ENCODE data around the gene GPHN. TPM values are rescaled to one million over a fixed set of nuclear protein-coding genes. Genes with fewer than 3 reads are reported as not detected.

Gene GPHN
- total RNA-seq, 1 donor: 7.8 TPM

DNA sequence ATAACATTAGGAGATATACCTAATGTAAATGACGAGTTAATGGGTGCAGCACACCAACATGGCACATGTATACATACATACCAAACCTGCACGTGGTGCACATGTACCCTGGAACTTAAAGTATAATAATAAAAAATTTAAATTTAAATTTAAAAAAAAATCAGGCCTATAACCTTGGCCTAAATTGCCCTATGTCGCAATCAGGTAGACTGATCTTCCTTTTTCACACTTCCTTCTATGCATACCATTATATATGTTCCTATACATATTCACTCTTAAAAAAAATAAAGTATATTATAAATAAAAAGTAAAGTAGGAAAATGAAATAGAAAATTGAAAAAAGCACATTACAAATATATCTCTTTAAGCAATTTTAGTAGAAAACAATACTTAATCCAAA is 563.6 kb downstream of the GPHN start:
- H3K27me3 ChIP-seq (ENCODE audit: insufficient read depth, low read length): no peaks in the 10 kb centered on the region
- H3K4me1 ChIP-seq (ENCODE audit: insufficient read depth, low read length): no peaks in the 10 kb centered on the region
- H3K4me3 ChIP-seq (ENCODE audit: low read length): no peak overlapping the region
- no peaks in the 10 kb centered on the region for H3K9me3 ChIP-seq (ENCODE audit: low read depth, low read length)

DNA sequence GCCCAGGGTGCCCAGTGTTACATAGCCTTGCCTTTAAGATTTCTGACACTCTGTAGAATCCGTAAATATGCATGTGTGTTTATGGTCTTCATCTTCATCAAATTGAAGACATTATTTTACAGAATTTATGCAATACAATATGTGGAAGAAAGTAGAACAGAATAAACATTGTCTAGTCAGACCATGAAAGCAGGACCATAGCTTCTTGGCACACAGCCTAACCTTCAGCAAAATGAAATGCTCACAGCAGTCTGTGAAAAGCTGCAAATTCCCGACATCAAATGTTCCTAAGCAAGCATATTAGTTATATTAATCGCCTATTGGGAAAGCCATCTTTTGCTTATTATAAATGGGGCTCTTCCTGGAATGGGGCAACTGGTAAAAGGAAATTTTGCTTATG is 570.0 kb downstream of the GPHN start:
- H3K9me3 ChIP-seq (ENCODE audit: low read depth, low read length): peaks cover 5% of the 10 kb centered on the region
- H3K27me3 ChIP-seq (ENCODE audit: insufficient read depth, low read length): no peaks in the 10 kb centered on the region
- H3K4me1 ChIP-seq (ENCODE audit: insufficient read depth, low read length): no peaks in the 10 kb centered on the region
- no peak overlapping the region for H3K4me3 ChIP-seq (ENCODE audit: low read length)

DNA sequence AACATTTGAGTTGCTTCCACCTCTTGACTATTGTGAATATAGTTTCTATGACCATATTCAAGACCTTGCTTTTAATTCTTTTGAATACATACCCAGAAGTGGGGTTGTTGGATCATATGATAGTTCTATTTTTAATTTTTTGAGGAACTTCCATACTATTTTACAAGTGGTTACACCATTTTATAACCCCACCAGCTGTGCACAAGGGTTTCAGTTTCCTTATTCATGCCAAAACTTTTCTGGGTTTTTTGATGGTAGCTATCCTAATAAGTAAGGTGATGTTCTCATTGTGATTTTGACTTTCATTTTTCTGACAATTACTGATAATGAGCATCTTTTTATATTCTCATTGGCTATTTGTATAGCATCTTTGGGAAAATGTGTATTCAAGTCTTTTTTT is 571.9 kb downstream of the GPHN start:
- Histone ChIP-seq H3K9me3 (ENCODE audit: low read depth, low read length) (peaks cover 5% of the 10 kb centered on the region), H3K4me3 (ENCODE audit: low read length) (no peak overlapping the region), H3K27me3 (ENCODE audit: insufficient read depth, low read length) (no peaks in the 10 kb centered on the region), H3K4me1 (ENCODE audit: insufficient read depth, low read length) (no peaks in the 10 kb centered on the region)

DNA sequence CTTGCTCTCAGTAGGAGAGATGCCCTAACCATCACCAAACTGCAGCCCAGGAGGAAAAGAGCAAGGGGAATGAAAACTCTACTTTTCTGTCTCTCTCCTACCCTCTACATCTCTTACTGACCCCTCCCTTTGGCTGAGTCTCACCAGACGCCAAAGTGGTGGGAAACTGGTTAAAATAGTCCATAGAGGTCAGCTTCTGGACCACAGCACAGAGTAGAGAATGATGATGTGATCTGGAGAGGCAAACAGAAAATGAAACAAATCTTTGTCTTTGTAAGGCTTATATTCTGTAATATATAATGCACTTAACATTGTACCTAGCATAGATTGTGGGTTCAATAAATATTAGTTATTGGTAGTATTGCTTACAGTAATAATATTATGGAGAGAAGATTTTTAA is 600.3 kb downstream of the GPHN start:
- H3K4me1 ChIP-seq (ENCODE audit: insufficient read depth, low read length): no peaks in the 10 kb centered on the region
- H3K4me3 ChIP-seq (ENCODE audit: low read length): no peak overlapping the region
- no peaks in the 10 kb centered on the region for H3K27me3 ChIP-seq (ENCODE audit: insufficient read depth, low read length)
- H3K9me3 ChIP-seq (ENCODE audit: low read depth, low read length): peaks cover 33% of the 10 kb centered on the region

DNA sequence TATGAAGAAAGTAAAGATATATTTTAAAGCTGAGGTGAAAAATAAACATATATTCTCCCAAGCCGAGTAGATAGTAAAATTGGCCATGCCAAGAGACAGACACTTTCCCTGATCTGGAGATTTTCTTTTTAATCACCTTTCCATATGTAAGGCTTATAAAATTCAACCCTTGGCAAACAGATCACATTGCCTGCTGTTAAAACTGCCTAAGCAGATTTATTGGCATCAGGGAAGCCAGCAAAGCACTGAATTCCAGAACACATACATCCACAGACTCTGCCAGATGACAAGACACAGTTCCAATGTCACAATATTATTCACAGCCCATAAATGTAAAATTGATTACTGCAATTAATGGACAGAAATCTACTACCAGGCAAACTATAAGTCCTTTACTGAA is 603.1 kb downstream of the GPHN start:
- H3K9me3 ChIP-seq (ENCODE audit: low read depth, low read length): peaks cover 8% of the 10 kb centered on the region
- no peaks in the 10 kb centered on the region for H3K4me1 ChIP-seq (ENCODE audit: insufficient read depth, low read length)
- H3K4me3 ChIP-seq (ENCODE audit: low read length): no peak overlapping the region
- no peaks in the 10 kb centered on the region for H3K27me3 ChIP-seq (ENCODE audit: insufficient read depth, low read length)

DNA sequence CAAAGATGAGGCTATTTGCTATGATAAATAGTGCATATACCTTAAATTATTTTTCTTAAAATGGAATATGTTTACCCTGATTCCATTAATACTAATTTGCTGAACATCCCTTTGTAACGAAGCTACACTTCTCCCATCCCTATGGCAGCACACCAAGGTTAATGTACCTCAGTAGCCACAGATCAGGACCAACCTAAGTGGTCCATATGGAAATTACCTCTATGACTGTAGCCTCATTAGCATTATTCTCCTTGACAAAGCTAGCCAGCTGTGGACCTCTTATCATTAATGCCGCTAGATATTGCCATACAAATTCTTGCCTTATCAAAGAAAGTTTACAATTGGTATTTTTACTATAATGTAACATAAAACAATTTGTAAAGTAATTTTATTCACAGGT is 604.4 kb downstream of the GPHN start:
- H3K4me1 ChIP-seq (ENCODE audit: insufficient read depth, low read length): no peaks in the 10 kb centered on the region
- H3K4me3 ChIP-seq (ENCODE audit: low read length): no peak overlapping the region
- H3K9me3 ChIP-seq (ENCODE audit: low read depth, low read length): no peaks in the 10 kb centered on the region
- H3K27me3 ChIP-seq (ENCODE audit: insufficient read depth, low read length): no peaks in the 10 kb centered on the region

DNA sequence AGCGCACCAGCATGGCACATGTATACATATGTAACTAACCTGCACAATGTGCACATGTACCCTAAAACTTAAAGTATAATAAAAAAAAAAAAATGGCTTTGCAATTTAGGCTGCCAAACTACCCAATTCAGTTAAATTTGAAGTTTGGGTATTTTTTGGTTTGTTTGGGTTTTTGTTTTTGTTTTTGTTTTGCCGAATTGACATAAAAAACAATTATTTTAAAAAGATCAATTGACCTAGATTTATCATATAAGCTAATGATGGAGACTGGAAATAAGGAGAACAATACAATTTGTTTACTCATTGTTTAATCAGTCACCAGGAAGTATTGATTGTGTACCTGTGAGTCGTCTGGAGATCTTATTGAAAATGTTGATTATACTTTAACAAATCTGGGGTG is 619.2 kb downstream of the GPHN start:
- no peaks in the 10 kb centered on the region for H3K4me1 ChIP-seq (ENCODE audit: insufficient read depth, low read length)
- H3K9me3 ChIP-seq (ENCODE audit: low read depth, low read length): no peaks in the 10 kb centered on the region
- H3K4me3 ChIP-seq (ENCODE audit: low read length): no peak overlapping the region
- H3K27me3 ChIP-seq (ENCODE audit: insufficient read depth, low read length): no peaks in the 10 kb centered on the region

DNA sequence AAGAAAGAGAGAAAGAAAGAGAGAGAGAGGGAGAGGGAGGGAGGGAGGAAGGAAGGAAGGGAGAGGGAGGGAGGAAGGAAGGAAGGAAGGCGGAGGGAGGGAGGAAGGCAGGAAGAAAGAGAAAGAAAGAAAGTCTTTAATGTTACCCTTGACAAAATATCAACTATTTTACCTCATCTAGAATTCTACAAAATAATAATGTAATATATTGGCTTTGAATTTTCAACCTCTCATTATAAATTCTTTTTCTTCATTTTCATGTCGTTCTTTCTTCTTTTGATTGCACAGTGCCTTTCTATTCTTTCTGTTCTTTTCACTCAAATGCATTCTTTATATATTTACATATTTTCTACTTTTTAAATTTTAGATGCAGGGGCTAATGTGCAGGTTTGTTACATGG is 621.8 kb downstream of the GPHN start:
- H3K9me3 ChIP-seq (ENCODE audit: low read depth, low read length): no peaks in the 10 kb centered on the region
- no peaks in the 10 kb centered on the region for H3K4me1 ChIP-seq (ENCODE audit: insufficient read depth, low read length)
- no peaks in the 10 kb centered on the region for H3K27me3 ChIP-seq (ENCODE audit: insufficient read depth, low read length)
- H3K4me3 ChIP-seq (ENCODE audit: low read length): no peak overlapping the region

DNA sequence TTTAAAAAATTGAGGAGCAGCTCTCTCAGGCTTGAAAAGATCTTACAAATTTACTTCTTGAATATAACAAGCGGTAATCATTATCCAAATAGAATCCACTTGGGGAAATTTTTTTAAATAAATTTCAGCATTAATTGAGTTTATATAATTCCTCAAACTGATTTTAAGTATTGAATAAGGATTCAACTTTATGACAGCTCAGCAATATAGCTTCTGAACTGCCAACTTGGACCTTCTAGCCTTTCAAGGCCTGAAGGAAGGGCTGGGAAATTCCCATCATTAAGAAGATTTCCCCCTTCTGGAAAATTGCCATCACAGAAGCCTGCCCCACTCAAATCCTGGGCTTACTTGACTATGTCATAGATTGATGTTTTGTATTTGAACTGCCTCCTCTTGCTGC is 623.7 kb downstream of the GPHN start:
- no peaks in the 10 kb centered on the region for H3K9me3 ChIP-seq (ENCODE audit: low read depth, low read length)
- no peaks in the 10 kb centered on the region for H3K27me3 ChIP-seq (ENCODE audit: insufficient read depth, low read length)
- H3K4me1 ChIP-seq (ENCODE audit: insufficient read depth, low read length): no peaks in the 10 kb centered on the region
- H3K4me3 ChIP-seq (ENCODE audit: low read length): no peak overlapping the region

DNA sequence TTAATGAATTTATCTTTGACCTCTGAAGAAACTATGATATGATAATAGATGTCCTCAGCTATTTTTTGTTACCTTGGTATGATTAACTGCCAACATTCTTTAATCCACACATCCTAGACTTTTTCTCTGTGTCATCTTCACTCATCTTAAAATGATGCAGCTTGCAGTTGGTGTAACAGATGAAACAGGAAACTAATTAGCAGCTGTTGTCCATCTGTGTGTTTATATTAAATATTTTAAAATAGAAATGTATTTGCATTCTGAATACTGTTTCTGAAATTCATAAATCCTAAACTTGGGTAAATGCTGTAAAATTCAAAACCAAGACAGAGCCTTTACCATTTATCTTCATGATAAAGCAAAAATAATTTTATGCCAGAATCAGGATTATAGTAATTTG is 625.2 kb downstream of the GPHN start:
- no peaks in the 10 kb centered on the region for H3K27me3 ChIP-seq (ENCODE audit: insufficient read depth, low read length)

DNA sequence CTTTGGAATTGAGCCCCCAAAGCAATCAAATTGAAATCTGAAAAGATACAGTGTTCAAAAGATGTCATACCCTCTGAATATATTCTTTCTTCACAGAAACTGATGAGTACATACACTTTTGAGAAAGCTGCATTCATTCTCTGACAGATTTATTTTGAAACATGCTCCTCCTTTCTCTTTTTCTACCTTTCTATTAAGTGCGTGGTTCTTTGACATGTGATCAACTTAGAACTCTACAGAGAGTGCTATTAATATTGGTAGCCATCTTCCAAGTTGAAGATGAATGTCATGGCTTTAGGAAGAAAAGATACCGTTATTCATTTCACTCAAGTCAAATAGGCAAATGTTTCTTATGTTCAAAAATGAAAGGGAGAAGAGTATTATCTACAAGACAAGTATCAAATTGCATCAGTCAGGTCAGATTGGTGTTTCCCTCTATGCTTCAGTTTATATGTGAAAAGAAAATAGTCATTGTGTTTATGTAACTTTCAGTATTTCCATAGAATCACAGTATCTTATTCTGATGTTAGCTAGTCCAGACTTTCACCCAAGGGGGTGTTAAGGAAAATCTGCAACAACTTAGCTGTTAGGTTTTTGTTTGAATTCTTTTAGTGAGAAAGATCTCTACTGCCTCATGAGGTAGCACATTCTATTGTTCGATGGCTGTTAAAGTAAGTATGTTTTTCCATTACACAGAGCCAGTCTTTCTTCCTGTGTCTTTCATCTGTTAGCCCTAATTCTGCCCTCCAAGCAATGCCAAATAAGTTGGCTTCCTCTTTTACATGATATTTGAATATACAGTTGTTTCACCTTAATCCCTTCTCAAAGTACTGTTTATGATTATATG is 625.9 kb downstream of the GPHN start:
- Histone ChIP-seq H3K27me3 (ENCODE audit: insufficient read depth, low read length) (no peaks in the 10 kb centered on the region), H3K4me1 (ENCODE audit: insufficient read depth, low read length) (no peaks in the 10 kb centered on the region), H3K4me3 (ENCODE audit: low read length) (no peak overlapping the region), H3K9me3 (ENCODE audit: low read depth, low read length) (no peaks in the 10 kb centered on the region)

More for the DNA sequence above, 625.2 kb downstream of the GPHN start:
- Histone ChIP-seq H3K4me3 (ENCODE audit: low read length) (no peak overlapping the region), H3K4me1 (ENCODE audit: insufficient read depth, low read length) (no peaks in the 10 kb centered on the region), H3K9me3 (ENCODE audit: low read depth, low read length) (no peaks in the 10 kb centered on the region)

DNA sequence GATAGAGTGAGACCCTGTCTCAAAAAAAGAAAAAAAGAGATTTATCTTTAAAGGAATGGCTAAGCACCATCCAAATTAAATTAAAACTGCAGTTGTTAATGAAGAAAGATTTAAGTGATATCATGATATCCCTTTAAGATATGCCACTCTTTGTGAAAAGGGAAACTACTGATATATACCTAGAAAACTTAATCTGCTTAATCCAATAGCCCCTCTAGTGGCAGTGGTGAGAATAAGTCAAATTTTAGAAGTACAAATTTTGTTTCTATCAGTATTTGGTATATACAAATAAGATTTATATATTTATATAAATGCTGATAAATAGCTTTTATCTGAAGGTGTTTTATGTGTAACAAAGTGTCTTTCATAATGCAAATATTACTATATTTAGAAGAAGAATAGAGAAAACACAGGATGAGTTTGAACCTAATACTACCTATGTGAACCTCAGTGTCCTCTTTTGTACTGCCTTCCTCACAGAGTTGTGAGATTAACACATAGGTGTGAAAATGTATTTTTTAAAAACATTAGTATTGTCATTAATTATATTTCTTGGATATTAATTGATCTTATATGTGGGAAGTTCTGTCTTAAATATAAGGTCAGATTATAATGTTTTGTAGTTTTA is 629.9 kb downstream of the GPHN start:
- Histone ChIP-seq H3K27me3 (ENCODE audit: insufficient read depth, low read length) (no peaks in the 10 kb centered on the region), H3K4me3 (ENCODE audit: low read length) (no peak overlapping the region), H3K9me3 (ENCODE audit: low read depth, low read length) (no peaks in the 10 kb centered on the region), H3K4me1 (ENCODE audit: insufficient read depth, low read length) (no peaks in the 10 kb centered on the region)

DNA sequence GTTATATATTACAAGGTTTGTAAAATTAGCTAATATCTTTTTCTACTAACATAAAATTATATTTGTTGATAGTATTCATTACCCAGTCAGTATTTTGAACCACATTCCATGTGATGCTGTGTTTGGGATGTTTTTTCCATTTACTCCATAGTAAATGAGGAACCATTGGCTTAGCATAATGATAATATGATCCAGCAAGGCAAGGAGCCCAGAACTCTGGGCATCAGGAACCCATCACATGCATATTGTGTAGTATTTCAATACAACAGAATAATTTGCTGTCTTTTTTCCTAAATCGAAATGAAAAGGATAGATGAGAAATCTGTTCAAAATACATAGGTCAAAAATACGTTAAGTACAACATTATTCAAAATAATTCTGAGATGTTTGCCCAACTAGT is 632.6 kb downstream of the GPHN start:
- no peaks in the 10 kb centered on the region for H3K9me3 ChIP-seq (ENCODE audit: low read depth, low read length)
- H3K4me3 ChIP-seq (ENCODE audit: low read length): no peak overlapping the region
- H3K27me3 ChIP-seq (ENCODE audit: insufficient read depth, low read length): no peaks in the 10 kb centered on the region
- H3K4me1 ChIP-seq (ENCODE audit: insufficient read depth, low read length): no peaks in the 10 kb centered on the region

DNA sequence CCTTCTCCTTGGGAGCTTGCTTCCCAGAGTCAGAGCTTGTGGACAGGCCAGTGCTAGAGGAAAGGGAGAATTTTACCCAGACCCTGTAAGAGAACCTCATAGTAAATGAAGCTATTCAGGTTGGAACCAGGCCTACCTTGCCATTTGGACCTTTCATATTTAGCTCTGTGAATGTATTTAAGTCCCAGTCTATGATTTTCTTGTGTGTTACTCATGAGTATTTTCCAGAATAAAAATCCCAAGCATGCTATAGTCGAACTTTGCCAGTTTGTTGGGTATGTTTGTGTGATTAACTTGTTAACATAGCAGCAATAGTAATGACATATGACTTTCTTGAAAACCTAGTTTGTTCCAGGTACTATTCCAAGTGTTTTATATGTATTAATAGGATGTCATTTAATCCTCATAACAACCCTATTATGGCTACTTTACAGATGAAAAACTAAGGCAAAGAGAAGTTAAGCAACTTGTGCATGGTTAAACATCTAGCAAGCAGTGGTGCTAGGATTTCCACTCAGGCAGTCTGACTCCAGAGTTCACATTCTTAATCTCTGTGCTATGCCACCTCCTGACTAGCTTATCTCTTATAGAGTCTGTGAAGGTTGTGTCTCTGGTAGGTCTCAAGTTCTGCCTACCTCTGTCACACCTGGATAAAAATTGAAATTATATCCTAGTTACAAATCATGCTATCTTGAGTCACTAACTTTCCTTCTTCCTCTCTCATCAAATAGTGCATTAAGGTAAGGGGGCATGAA is 633.4 kb downstream of the GPHN start:
- no peaks in the 10 kb centered on the region for H3K27me3 ChIP-seq (ENCODE audit: insufficient read depth, low read length)
- H3K9me3 ChIP-seq (ENCODE audit: low read depth, low read length): no peaks in the 10 kb centered on the region
- no peak overlapping the region for H3K4me3 ChIP-seq (ENCODE audit: low read length)
- no peaks in the 10 kb centered on the region for H3K4me1 ChIP-seq (ENCODE audit: insufficient read depth, low read length)

DNA sequence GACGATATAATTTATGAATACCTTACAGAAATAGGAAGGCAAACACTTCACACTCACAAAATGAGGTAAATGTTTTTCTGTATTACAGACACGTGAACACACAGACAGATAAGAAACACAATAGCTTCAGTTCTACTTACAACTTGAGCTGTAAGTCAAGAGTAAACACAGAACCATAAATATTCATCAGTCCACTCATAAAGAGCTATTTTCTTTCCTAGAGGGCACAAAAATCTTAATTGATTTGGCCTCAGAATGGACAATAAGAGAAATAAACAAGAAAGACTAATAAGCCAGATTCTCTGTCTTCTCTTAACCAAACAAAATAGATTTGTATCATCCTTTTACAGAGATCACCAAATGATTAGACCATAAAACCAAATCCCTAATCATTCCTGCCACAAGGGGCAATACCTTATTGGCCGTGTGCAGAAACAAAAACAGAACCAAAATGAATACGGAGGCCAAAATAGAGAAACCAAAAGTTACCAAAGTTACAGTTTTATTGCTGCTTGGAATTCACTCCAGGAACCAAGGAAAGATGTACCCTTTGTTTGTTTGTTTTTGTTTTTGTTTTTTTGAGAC is 643.2 kb downstream of the GPHN start:
- Histone ChIP-seq H3K4me3 (ENCODE audit: low read length) (no peak overlapping the region), H3K9me3 (ENCODE audit: low read depth, low read length) (no peaks in the 10 kb centered on the region), H3K27me3 (ENCODE audit: insufficient read depth, low read length) (no peaks in the 10 kb centered on the region), H3K4me1 (ENCODE audit: insufficient read depth, low read length) (no peaks in the 10 kb centered on the region)

All from mononuclear cell (primary cell).